HUES48 (cell line): ENCODE measurements around the gene HOXA6.

Experiments
- H3K27ac ChIP-seq: one replicate; pipeline ENCODE4 v1.7.0; 2013; ENCODE audit warnings: low read depth, low read length, inconsistent platforms
- H3K27me3 ChIP-seq: 2 replicates; pipeline ENCODE4 v1.6.1; 2013; ENCODE audit warnings: mild to moderate bottlenecking, low read length; ENCODE audit not compliant: control insufficient read depth, insufficient read depth
- H3K36me3 ChIP-seq: 2 replicates; pipeline ENCODE4 v1.6.1; 2013; ENCODE audit warnings: low read length; ENCODE audit not compliant: control insufficient read depth, insufficient read depth
- H3K4me1 ChIP-seq: 2 replicates; pipeline ENCODE4 v1.6.1; 2013; ENCODE audit warnings: mild to moderate bottlenecking, low read length; ENCODE audit not compliant: control insufficient read depth, insufficient read depth
- H3K4me3 ChIP-seq: 2 replicates; pipeline ENCODE4 v1.5.1; 2013; ENCODE audit warnings: mild to moderate bottlenecking, low read depth, low read length
- H3K9ac ChIP-seq: 2 replicates; pipeline ENCODE4 v1.6.1; 2013; ENCODE audit warnings: mild to moderate bottlenecking, low read depth, low read length, moderate library complexity
- H3K9me3 ChIP-seq: 2 replicates; pipeline ENCODE4 v1.6.1; 2013; ENCODE audit warnings: low read length; ENCODE audit not compliant: control insufficient read depth, insufficient read depth

Gene HOXA6

DNA sequence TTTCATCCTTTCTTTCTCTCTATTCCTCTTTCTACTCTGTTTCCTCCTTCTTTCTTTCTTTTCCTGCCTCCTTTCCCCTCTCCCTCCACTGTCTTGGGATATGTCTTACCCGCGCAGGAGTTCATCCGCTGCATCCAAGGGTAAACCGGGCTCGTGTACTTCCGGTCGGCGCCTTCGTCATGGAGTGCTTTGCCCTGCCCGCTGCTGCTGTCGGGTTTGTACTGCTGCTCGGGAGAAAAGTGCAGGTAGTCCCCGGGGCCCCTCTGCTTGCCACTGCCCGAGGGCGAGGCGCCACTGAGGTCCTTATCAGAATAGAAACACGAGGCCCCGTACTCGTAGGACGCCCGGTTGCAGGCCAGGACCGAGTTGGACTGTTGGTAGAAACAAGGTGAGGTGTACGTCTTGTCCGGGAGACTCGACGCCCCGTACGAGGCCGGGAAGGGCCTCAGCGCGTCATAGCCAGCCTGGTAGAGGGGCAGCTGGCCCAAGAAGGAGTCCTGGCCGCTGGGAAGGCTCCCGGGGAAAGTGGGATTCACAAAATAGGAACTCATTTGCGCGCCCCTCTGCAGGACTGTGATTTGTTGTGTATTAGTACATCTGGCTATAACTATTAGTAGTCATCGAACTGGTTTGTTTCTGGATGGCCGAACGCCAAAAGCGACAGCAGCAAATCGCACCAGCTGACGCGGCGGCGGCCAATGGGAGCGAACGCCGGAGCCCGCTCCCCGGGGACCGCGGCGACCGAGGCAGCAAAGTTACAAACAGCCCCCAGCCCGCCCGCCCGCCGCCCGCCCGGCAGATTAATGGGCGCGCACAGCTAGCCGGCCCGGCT is at the start of gene HOXA6:
Gene HOXA6, minus strand, starts transcription at position 576 of the 832 bp plus-strand sequence. Its CDS starts 25 bp downstream, at position 551.
- Histone ChIP-seq H3K9me3 (no peaks in the 10 kb centered on the region), H3K9ac (no peak within 1 kb of the TSS), H3K36me3 (no peaks in the 10 kb centered on the region), H3K27me3 (peaks cover 100% of the 10 kb centered on the region), H3K27ac (no peak within 1 kb of the TSS), H3K4me1 (peaks cover 12% of the 10 kb centered on the region; the same call in 1 of the 2 replicates), H3K4me3 (no peak within 1 kb of the TSS; the same call in 1 of the 2 replicates)

DNA sequence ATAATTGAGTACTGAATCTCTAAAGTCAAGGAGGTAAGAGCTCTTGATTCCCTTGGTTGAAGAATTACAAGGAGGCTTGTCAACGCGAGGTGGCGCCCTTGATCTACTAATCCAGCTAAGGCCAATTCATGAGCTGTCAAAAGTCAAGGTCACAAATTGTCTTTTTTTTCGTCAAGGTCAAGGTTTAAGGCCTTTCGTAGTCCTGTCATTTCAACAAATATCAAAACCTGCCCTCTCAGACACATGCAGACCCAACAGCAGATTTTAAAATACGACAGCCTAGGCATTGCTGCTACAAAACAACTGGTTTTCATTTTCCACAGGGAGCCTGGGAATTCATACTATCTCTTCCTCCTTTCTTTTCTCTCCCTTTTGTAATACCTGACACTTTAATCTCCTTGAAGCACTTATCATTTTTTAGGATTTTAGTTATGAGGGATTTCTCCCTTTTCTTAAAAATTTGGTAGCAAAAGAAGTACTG is 48.8 kb upstream of the HOXA6 start:
- no peak overlapping the region for H3K4me3 ChIP-seq
- no peaks in the 10 kb centered on the region for H3K36me3 ChIP-seq
- H3K27ac ChIP-seq = no peak overlapping the region
- no peaks in the 10 kb centered on the region for H3K9me3 ChIP-seq
- peaks cover 100% of the 10 kb centered on the region for H3K27me3 ChIP-seq
- H3K4me1 ChIP-seq = peaks cover 9% of the 10 kb centered on the region; the same call in 1 of the 2 replicates
- no peak overlapping the region for H3K9ac ChIP-seq

- no peaks in the 10 kb centered on the region for H3K9me3 ChIP-seq
- no peak overlapping the region for H3K9ac ChIP-seq
- H3K4me1 ChIP-seq = peaks cover 9% of the 10 kb centered on the region; the same call in 1 of the 2 replicates
- no peak overlapping the region for H3K4me3 ChIP-seq
- H3K27me3 ChIP-seq = peaks cover 100% of the 10 kb centered on the region
- H3K36me3 ChIP-seq = no peaks in the 10 kb centered on the region
- H3K27ac ChIP-seq = no peak overlapping the region
These were observed 47.3 kb upstream of the HOXA6 start for GRCh38 chr7:27194686-27195379.

DNA sequence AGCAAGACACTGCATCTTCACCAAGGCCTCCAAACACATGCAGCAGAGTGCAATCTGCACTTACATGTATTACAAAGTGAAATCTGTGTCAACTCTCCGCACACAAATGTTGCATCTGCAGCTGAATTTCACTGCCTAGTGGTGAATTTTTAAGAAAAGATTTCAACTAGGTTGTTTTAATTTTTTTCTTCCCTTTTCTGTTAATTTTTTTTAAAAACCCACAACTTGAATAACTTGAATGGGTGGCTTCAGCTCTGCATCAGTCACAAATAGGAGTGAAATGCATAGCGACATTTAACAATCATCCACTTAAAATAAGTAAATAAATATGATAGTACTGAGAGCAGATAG is 46.4 kb upstream of the HOXA6 start:
- Histone ChIP-seq H3K9me3 (no peaks in the 10 kb centered on the region), H3K27me3 (peaks cover 100% of the 10 kb centered on the region), H3K9ac (no peak overlapping the region), H3K4me3 (no peak overlapping the region), H3K27ac (no peak overlapping the region), H3K36me3 (no peaks in the 10 kb centered on the region), H3K4me1 (peaks cover 8% of the 10 kb centered on the region; the same call in 1 of the 2 replicates)

GRCh38 chr7:27193335-27194001 is 45.9 kb upstream of the HOXA6 start:
- Histone ChIP-seq H3K9me3 (no peaks in the 10 kb centered on the region), H3K36me3 (no peaks in the 10 kb centered on the region), H3K27me3 (peaks cover 100% of the 10 kb centered on the region), H3K4me1 (peaks cover 9% of the 10 kb centered on the region; the same call in 1 of the 2 replicates), H3K4me3 (no peak overlapping the region), H3K9ac (no peak overlapping the region), H3K27ac (no peak overlapping the region)

- Histone ChIP-seq H3K4me1 (peaks cover 15% of the 10 kb centered on the region), H3K9ac (no peak overlapping the region), H3K27ac (no peak overlapping the region), H3K27me3 (peaks cover 100% of the 10 kb centered on the region), H3K4me3 (no peak overlapping the region), H3K9me3 (no peaks in the 10 kb centered on the region), H3K36me3 (no peaks in the 10 kb centered on the region)
These were observed 45.2 kb upstream of the HOXA6 start for GRCh38 chr7:27192546-27193334.

GRCh38 chr7:27191833-27192545 is 44.4 kb upstream of the HOXA6 start:
- Histone ChIP-seq H3K27ac (no peak overlapping the region), H3K36me3 (no peaks in the 10 kb centered on the region), H3K4me3 (no peak overlapping the region), H3K27me3 (peaks cover 100% of the 10 kb centered on the region), H3K9me3 (no peaks in the 10 kb centered on the region), H3K4me1 (peaks cover 22% of the 10 kb centered on the region), H3K9ac (no peak overlapping the region)

GRCh38 chr7:27191161-27191731 is 43.7 kb upstream of the HOXA6 start:
- H3K36me3 ChIP-seq = no peaks in the 10 kb centered on the region
- no peak overlapping the region for H3K4me3 ChIP-seq
- peaks cover 100% of the 10 kb centered on the region for H3K27me3 ChIP-seq
- no peak overlapping the region for H3K27ac ChIP-seq
- no peaks in the 10 kb centered on the region for H3K9me3 ChIP-seq
- H3K9ac ChIP-seq = no peak overlapping the region
- peaks cover 29% of the 10 kb centered on the region for H3K4me1 ChIP-seq

DNA sequence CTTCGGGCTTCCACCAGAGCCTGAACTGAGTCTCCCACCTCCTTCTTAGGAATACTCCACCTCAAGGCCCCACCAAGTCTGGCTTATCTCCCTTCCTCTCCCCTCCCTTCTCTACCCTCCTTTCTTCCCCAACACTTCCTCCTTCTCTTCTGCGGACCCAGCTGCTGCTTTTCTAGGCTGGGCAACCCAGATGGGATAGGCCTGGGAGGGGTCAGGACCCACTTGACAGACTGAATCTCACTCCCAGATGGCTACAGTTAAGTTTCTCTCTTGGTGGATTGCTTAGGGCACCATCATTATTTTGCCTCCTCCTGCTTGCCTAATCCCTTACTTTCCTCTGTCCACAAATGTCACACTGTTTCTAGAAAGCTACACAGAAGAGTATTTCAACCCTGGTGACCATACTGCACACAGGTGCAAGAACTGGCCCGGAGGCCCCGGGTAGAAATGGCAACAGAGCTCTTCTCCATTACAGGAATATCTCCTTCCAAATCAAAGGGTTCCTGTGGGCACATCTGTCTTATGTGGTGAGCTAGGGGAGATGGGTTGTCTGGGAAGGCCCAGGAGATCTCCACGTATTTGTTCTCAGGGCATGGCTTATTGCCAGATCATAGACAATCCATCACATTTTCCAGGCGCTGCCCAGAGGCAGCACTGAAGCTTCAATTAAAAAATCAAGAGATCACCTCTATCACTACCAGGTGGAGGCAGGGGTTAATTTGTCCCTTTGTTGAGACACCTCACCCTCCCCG is 42.6 kb upstream of the HOXA6 start:
- Histone ChIP-seq H3K27me3 (peaks cover 100% of the 10 kb centered on the region), H3K36me3 (no peaks in the 10 kb centered on the region), H3K4me3 (no peak overlapping the region), H3K27ac (no peak overlapping the region), H3K9ac (no peak overlapping the region), H3K9me3 (no peaks in the 10 kb centered on the region), H3K4me1 (peaks cover 39% of the 10 kb centered on the region)
